K562 (cell line): Measurements from ENCODE around the gene ATP8B2. TPM values are rescaled to one million over a fixed set of nuclear protein-coding genes. Genes with fewer than 3 reads are reported as not detected.

Source experiments
- C11orf30 ChIP-seq: fragments of 450-650 bp; IDR thresholded peaks from 2 replicates; pipeline ENCODE4 v1.6.1; 2016; ENCODE audit warnings: low read depth, mild to moderate bottlenecking
- CREM ChIP-seq: IDR thresholded peaks from 2 replicates; pipeline ENCODE4 v1.6.1; 2014; ENCODE audit warnings: antibody characterized with exemption, low read depth
- ETV6 ChIP-seq, 3 experiments: fragments of 150-350 bp in 1 of 3; sonication (generic) in 1 of 3; formaldehyde crosslinking in 1 of 3; IDR thresholded peaks; 2 replicates each; pipeline versions ENCODE4 v1.6.1 to v1.8.0; 2014 to 2022; ENCODE audit warnings: borderline replicate concordance in 2 of 3, low read depth in 2 of 3, antibody characterized with exemption in 1 of 3, low read length in 1 of 3, mild to moderate bottlenecking in 1 of 3, missing genetic modification reagents in 1 of 3
- GATAD2B ChIP-seq: fragments of 450-650 bp; IDR thresholded peaks from 2 replicates; pipeline ENCODE4 v1.6.1; 2017; ENCODE audit warnings: mild to moderate bottlenecking, borderline replicate concordance
- HLTF ChIP-seq: fragments of 450-650 bp; IDR thresholded peaks from 2 replicates; pipeline ENCODE4 v1.6.1; 2016
- HNRNPH1 ChIP-seq: fragments of 200-400 bp; formaldehyde crosslinking; optimal IDR thresholded peaks from 2 replicates; pipeline ENCODE3; 2017; ENCODE audit warnings: low read depth, mild to moderate bottlenecking, low read length, moderate library complexity
- KLF16 ChIP-seq: IDR thresholded peaks from 2 replicates; pipeline ENCODE4 v1.6.1; 2016; ENCODE audit warnings: antibody characterized with exemption
- NCOA2 ChIP-seq, 2 experiments: fragments of 450-650 bp; IDR thresholded peaks; 2 replicates each; pipeline ENCODE4 v1.6.1; 2018; ENCODE audit warnings: mild to moderate bottlenecking in 2 of 2, moderate library complexity in 1 of 2; ENCODE audit not compliant: partially characterized antibody in 2 of 2
- NCOA4 ChIP-seq: fragments of 450-650 bp; IDR thresholded peaks from 2 replicates; pipeline ENCODE4 v1.6.1; 2018; ENCODE audit warnings: mild to moderate bottlenecking; ENCODE audit not compliant: partially characterized antibody
- NFATC3 ChIP-seq: fragments of 450-650 bp; IDR thresholded peaks from 2 replicates; pipeline ENCODE4 v1.6.1; 2017; ENCODE audit warnings: mild to moderate bottlenecking
- NR4A1 ChIP-seq, 2 experiments: fragments of 250-450 bp in 1 of 2; fragments of 450-650 bp in 1 of 2; sonication (Bioruptor Pico) in 1 of 2; IDR thresholded peaks; 2 replicates each; pipeline versions ENCODE4 v1.4.0 to v1.6.1; 2016 to 2020; ENCODE audit warnings: mild to moderate bottlenecking in 2 of 2, missing compliant biosample characterization in 1 of 2, missing genetic modification characterization in 1 of 2, moderate library complexity in 1 of 2
- RCOR1 ChIP-seq, 2 experiments: IDR thresholded peaks; 2 replicates each; pipeline ENCODE4 v1.6.1; 2012; ENCODE audit warnings: low read depth in 2 of 2, low read length in 2 of 2, borderline replicate concordance in 1 of 2, improper control_type of control experiment in 1 of 2
- SMARCE1 ChIP-seq: fragments of 450-650 bp; IDR thresholded peaks from 2 replicates; pipeline ENCODE4 v1.7.1; 2016; ENCODE audit warnings: mild to moderate bottlenecking
- SOX6 ChIP-seq: fragments of 450-650 bp; IDR thresholded peaks from 2 replicates; pipeline ENCODE4 v1.6.1; 2014; ENCODE audit warnings: mild to moderate bottlenecking
- VEZF1 ChIP-seq: fragments of 200-800 bp; sonication (Bioruptor generic); IDR thresholded peaks from 2 replicates; pipeline ENCODE4 v1.6.1; 2017; ENCODE audit warnings: missing genetic modification characterization, missing compliant biosample characterization
- ZNF668 ChIP-seq: fragments of 250-450 bp; sonication (Bioruptor Pico); IDR thresholded peaks from 2 replicates; pipeline ENCODE4 v1.8.0; 2022; ENCODE audit warnings: mild to moderate bottlenecking, inconsistent platforms
- polyA plus RNA-seq, 8 experiments: library from polyadenylated mRNA; depleted of rRNA in 4 of 8; stranded (reverse) in 5 of 8; unstranded in 3 of 8; fragments of >200 nt; fragmentation: Nextera tagmentation in 2 of 8; fragmentation: Illumina TruSeq in 1 of 8; extraction: Ambion mirVana in 2 of 8; extraction: Trizol in 1 of 8; gene quantifications; 2 replicates each; pipeline versions ENCODE4 v1.2.1 to v1.2.3, GENCODE V29; 2011 to 2014; ENCODE audit warnings: inconsistent platforms in 1 of 8, missing spikeins in 1 of 8
- total RNA-seq, 7 experiments: library from RNA; depleted of rRNA in 6 of 7; stranded (reverse); fragments of >200 nt in 6 of 7; fragmentation: Illumina TruSeq in 2 of 7; extraction: Trizol in 2 of 7; gene quantifications; 2 replicates each; pipeline versions ENCODE4 v1.2.1 to v1.2.3, GENCODE V29; 2011 to 2021; ENCODE audit warnings: low replicate concordance in 1 of 7
- TF ChIP-seq, protein P1 (sequence below): fragments of 250-450 bp; sonication (Bioruptor Pico); IDR thresholded peaks from 2 replicates; pipeline ENCODE4 v1.4.0; 2020; ENCODE audit warnings: mild to moderate bottlenecking, moderate library complexity, borderline replicate concordance
- TF ChIP-seq, protein P2 (sequence below): fragments of 450-650 bp; IDR thresholded peaks from 2 replicates; pipeline ENCODE4 v1.6.1; 2018; ENCODE audit not compliant: partially characterized antibody

ATP8B2 gene
- total and polyA plus RNA-seq, 9 of the 15 experiments (the other 6 are each of a cell fraction or from before 2014, with no cell fraction given): 0.27 to 33.2 (median 18.4) TPM

DNA sequence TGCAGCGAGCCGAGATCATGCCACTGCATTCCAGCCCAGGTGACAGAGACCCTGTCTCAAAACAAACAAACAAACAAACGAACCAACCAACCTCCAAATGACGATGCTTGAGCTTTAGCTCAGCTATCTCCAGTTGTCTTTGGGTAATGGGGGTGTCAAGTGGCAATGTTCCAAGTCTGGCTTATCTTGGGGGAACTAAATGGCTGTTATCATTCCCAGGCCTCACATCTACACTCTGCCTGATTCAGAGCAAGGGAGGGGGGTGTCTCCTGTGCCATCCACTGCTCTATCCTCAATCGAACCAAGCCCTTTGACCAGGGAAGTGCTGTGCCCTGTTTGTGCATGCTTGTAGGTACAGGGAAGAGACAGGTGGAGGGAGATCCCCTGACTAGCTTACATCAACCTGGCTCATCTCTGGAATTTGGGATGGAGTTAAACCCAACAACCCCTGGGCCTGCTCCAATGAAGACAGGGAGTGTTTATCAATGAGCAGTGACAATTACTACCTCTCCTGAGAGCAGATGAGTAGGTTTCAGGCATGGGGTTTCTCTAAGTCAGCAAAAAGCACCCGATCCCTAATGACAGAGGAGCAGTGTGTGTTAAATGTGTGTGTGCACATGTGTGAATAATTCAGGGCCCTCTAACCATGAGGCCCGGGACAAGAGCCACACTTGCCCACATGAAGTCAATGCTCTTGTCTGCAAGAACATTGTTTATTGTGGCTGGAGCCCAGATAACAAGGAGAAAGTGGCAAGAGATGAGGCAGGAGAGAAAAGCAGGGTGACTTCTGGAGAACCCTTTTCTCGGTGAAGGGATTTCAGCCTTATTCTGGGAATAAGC is 59.5 kb downstream of the ATP8B2 start (continued):
- TF ChIP-seq ZNF668 (CRISPR knock-in tag) (peak; percentile 79), HLTF (peak; percentile 6; the same call in 1 of the 2 replicates), HNRNPH1 (no peak), C11orf30 (peak; percentile 92), SMARCE1 (0 out of 2 replicates have a peak, but pooled peaks have one; percentile 34), CREM (peak; percentile 15; the same call in 1 of the 2 replicates), VEZF1 (CRISPR knock-in tag) (peak; percentile 59), NCOA2 (IDR thresholded peaks at IDR 0.05; ENCODE audit: partially characterized antibody in 2 of 2) (peak in 1 of 2 experiments; percentile 72), GATAD2B (no peak), NR4A1 (CRISPR knock-in tag; IDR thresholded peaks at IDR 0.05) (no peak), NR4A1 (tag; IDR thresholded peaks at IDR 0.05) (0 out of 2 replicates have a peak, but pooled peaks have one; percentile 46), RCOR1 (IDR thresholded peaks at IDR 0.05; ENCODE audit: borderline replicate concordance in 1 of 2, low read depth in 2 of 2, low read length in 2 of 2) (peak in 1 of 2 experiments; percentile 51; a peak in 2 of 4 replicates), ETV6 (IDR thresholded peaks at IDR 0.05; ENCODE audit: borderline replicate concordance in 1 of 2, low read depth in 2 of 2, low read length in 1 of 2) (no peak; a peak in 1 of 4 replicates), ETV6 (CRISPR knock-in tag; IDR thresholded peaks at IDR 0.05; ENCODE audit: borderline replicate concordance) (no peak), SOX6 (0 out of 2 replicates have a peak, but pooled peaks have one; percentile 34), KLF16 (peak; percentile 60; the same call in 1 of the 2 replicates), NCOA4 (no peak), NFATC3 (no peak)
- TF ChIP-seq, protein P1, sequence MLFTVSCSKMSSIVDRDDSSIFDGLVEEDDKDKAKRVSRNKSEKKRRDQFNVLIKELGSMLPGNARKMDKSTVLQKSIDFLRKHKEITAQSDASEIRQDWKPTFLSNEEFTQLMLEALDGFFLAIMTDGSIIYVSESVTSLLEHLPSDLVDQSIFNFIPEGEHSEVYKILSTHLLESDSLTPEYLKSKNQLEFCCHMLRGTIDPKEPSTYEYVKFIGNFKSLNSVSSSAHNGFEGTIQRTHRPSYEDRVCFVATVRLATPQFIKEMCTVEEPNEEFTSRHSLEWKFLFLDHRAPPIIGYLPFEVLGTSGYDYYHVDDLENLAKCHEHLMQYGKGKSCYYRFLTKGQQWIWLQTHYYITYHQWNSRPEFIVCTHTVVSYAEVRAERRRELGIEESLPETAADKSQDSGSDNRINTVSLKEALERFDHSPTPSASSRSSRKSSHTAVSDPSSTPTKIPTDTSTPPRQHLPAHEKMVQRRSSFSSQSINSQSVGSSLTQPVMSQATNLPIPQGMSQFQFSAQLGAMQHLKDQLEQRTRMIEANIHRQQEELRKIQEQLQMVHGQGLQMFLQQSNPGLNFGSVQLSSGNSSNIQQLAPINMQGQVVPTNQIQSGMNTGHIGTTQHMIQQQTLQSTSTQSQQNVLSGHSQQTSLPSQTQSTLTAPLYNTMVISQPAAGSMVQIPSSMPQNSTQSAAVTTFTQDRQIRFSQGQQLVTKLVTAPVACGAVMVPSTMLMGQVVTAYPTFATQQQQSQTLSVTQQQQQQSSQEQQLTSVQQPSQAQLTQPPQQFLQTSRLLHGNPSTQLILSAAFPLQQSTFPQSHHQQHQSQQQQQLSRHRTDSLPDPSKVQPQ (CRISPR knock-in tag): no peak
- TF ChIP-seq, protein P2, sequence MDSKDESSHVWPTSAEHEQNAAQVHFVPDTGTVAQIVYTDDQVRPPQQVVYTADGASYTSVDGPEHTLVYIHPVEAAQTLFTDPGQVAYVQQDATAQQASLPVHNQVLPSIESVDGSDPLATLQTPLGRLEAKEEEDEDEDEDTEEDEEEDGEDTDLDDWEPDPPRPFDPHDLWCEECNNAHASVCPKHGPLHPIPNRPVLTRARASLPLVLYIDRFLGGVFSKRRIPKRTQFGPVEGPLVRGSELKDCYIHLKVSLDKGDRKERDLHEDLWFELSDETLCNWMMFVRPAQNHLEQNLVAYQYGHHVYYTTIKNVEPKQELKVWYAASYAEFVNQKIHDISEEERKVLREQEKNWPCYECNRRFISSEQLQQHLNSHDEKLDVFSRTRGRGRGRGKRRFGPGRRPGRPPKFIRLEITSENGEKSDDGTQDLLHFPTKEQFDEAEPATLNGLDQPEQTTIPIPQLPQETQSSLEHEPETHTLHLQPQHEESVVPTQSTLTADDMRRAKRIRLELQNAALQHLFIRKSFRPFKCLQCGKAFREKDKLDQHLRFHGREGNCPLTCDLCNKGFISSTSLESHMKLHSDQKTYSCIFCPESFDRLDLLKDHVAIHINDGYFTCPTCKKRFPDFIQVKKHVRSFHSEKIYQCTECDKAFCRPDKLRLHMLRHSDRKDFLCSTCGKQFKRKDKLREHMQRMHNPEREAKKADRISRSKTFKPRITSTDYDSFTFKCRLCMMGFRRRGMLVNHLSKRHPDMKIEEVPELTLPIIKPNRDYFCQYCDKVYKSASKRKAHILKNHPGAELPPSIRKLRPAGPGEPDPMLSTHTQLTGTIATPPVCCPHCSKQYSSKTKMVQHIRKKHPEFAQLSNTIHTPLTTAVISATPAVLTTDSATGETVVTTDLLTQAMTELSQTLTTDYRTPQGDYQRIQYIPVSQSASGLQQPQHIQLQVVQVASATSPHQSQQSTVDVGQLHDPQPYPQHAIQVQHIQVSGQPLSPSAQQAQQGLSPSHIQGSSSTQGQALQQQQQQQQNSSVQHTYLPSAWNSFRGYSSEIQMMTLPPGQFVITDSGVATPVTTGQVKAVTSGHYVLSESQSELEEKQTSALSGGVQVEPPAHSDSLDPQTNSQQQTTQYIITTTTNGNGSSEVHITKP: peak; percentile 57
